Skeletal muscle tissue (tissue), 4 donors: ENCODE results near the gene EIF3D. TPM values are rescaled to one million over a fixed set of nuclear protein-coding genes. Genes with fewer than 3 reads are reported as not detected.
A peak's percentile ranks its signal among the peaks of the same experiment; 100 is the strongest.

Source experiments
- H3K27ac ChIP-seq: one replicate; pipeline ENCODE4 v1.7.0; 2013; ENCODE audit warnings: mild to moderate bottlenecking, low read depth, low read length, inconsistent platforms
- H3K27me3 ChIP-seq, 3 donors: one replicate each; pipeline ENCODE4 v1.7.0; 2013; ENCODE audit warnings: low read length in 3 of 3; ENCODE audit not compliant: control insufficient read depth in 3 of 3, insufficient read depth in 3 of 3
- H3K36me3 ChIP-seq, 3 donors: one replicate each; pipeline ENCODE4 v1.7.0; 2013; ENCODE audit warnings: low read length in 3 of 3; ENCODE audit not compliant: control insufficient read depth in 3 of 3, insufficient read depth in 3 of 3
- H3K4me1 ChIP-seq, 3 donors: one replicate each; pipeline ENCODE4 v1.7.0; 2013; ENCODE audit warnings: low read length in 3 of 3, mild to moderate bottlenecking in 3 of 3; ENCODE audit not compliant: control insufficient read depth in 3 of 3, insufficient read depth in 3 of 3
- H3K4me3 ChIP-seq, 3 donors: one replicate each; pipeline ENCODE4 v1.7.0; 2013; ENCODE audit warnings: low read length in 3 of 3
- H3K9ac ChIP-seq, 3 donors: one replicate each; pipeline ENCODE4 v1.7.0; 2013; ENCODE audit warnings: low read length in 3 of 3, mild to moderate bottlenecking in 3 of 3, moderate library complexity in 2 of 3, low read depth in 1 of 3
- H3K9me3 ChIP-seq, 3 donors: one replicate each; pipeline ENCODE4 v1.7.0; 2013; ENCODE audit warnings: low read length in 3 of 3; ENCODE audit not compliant: control insufficient read depth in 3 of 3
- total RNA-seq: library from RNA; depleted of rRNA; stranded (reverse); fragments of >200 nt; gene quantifications from one replicate; pipeline ENCODE4 v1.2.3, GENCODE V29; 2014
- donor health status: Osteomylitis.

EIF3D gene
- total RNA-seq, 1 donor from 2014 or later: 294 TPM

- H3K36me3 ChIP-seq: peaks cover 0 to 4% (median 2%) of the 10 kb centered on the region in 3 donors
- H3K4me1 ChIP-seq: peaks cover 61 to 64% (median 64%) of the 10 kb centered on the region in 3 donors
- no peaks in the 10 kb centered on the region for H3K9me3 ChIP-seq
- H3K4me3 ChIP-seq: peak overlapping the region in 1 of 3 donors; percentile 35
- no peaks in the 10 kb centered on the region for H3K27me3 ChIP-seq
- peak overlapping the region; percentile 54 to 75 (median 69) for H3K9ac ChIP-seq
- H3K27ac ChIP-seq: peak overlapping the region; percentile 92
Measured at GRCh38 chr22:36461665-36462649, 67.0 kb downstream of the EIF3D start.

Other genes with a start within 250 kb of the EIF3D start
- gene MYH9, start 141.2 kb downstream of the EIF3D start, total RNA-seq: 111 TPM
- 19.3 TPM for gene TXN2, start 47.5 kb downstream of the EIF3D start, total RNA-seq
- gene FOXRED2, start 22.1 kb downstream of the EIF3D start, total RNA-seq: 14.6 TPM
- not detected for gene CACNG2, start 174.6 kb upstream of the EIF3D start, total RNA-seq
- gene IFT27, start 247.0 kb upstream of the EIF3D start, total RNA-seq: 19.3 TPM